ENCODE data around the gene CEACAM20. TPM values are rescaled to one million over a fixed set of nuclear protein-coding genes. Genes with fewer than 3 reads are reported as not detected.

CEACAM20 gene
- total RNA-seq, 2 donors from 2014 or later: not detected

DNA sequence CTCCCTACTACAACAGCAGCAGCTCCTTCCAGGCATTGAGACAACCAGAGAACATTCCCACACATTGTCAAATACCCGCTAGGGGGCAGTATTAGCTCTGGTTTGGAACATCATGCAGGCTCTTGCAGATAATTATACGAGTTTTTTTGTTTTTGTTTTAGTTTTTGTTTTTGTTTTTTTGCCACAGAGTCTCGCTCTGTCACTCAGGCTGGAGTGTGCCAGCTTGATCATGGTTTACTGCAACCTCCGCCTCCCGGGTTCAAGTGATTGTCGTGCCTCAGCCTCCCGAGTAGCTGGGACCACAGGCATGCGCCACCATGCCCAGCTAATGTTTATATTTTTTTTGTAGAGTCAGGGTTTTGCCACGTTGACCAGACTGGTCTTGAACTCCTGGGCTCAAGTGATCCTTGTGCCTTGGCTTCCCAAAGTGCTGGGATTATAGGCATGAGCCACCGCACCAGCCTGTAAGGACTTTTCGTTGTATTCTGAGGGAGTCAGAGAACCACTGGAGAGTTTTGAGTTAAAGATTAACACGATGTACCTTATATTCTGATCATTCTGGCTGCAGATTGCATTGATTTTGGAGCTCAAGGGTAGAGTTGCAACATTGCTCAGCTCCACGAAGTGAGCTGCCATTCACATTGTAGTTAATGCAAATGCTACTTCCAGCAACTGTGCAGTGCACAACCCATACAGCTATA is 41.7 kb upstream of the CEACAM20 start:
- WGBS, 2 experiments (ENCODE audit: insufficient coverage in 1 of 2, insufficient read length in 1 of 2): 63 to 78% methylated on average over 8 to 13 of the region's 13 CpGs
- no peak overlapping the region for H3K27ac ChIP-seq (ENCODE audit: low read depth, low read length)
- Mint-ChIP-seq H3K27ac (no peak overlapping the region), H3K27me3 (ENCODE audit: insufficient read depth) (peaks cover 5% of the 10 kb centered on the region), H3K36me3 (ENCODE audit: low read depth) (no peaks in the 10 kb centered on the region), H3K9me3 (peaks cover 2% of the 10 kb centered on the region), H3K4me1 (peaks cover 24% of the 10 kb centered on the region), H3K4me3 (no peak overlapping the region)
- DNase-seq: peak; percentile 91
- no peak overlapping the region for H3K9ac ChIP-seq (ENCODE audit: extremely low read depth, low read length, poor library complexity, severe bottlenecking)
- no peaks in the 10 kb centered on the region for H3K4me1 ChIP-seq (ENCODE audit: control insufficient read depth, insufficient read depth, low read length)
- TF ChIP-seq, protein P1, sequence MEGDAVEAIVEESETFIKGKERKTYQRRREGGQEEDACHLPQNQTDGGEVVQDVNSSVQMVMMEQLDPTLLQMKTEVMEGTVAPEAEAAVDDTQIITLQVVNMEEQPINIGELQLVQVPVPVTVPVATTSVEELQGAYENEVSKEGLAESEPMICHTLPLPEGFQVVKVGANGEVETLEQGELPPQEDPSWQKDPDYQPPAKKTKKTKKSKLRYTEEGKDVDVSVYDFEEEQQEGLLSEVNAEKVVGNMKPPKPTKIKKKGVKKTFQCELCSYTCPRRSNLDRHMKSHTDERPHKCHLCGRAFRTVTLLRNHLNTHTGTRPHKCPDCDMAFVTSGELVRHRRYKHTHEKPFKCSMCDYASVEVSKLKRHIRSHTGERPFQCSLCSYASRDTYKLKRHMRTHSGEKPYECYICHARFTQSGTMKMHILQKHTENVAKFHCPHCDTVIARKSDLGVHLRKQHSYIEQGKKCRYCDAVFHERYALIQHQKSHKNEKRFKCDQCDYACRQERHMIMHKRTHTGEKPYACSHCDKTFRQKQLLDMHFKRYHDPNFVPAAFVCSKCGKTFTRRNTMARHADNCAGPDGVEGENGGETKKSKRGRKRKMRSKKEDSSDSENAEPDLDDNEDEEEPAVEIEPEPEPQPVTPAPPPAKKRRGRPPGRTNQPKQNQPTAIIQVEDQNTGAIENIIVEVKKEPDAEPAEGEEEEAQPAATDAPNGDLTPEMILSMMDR (conservative IDR thresholded peaks at IDR 0.05): peak; percentile 94
- no peak overlapping the region for H3K4me3 ChIP-seq (ENCODE audit: low read length)
- H3K36me3 ChIP-seq (ENCODE audit: control insufficient read depth, insufficient read depth, low read length): no peaks in the 10 kb centered on the region
- no peaks in the 10 kb centered on the region for H3K9me3 ChIP-seq (ENCODE audit: control insufficient read depth, low read length)
- H3K27me3 ChIP-seq (ENCODE audit: control insufficient read depth, insufficient read depth, low read length, poor library complexity, severe bottlenecking): peaks cover 4% of the 10 kb centered on the region

DNA sequence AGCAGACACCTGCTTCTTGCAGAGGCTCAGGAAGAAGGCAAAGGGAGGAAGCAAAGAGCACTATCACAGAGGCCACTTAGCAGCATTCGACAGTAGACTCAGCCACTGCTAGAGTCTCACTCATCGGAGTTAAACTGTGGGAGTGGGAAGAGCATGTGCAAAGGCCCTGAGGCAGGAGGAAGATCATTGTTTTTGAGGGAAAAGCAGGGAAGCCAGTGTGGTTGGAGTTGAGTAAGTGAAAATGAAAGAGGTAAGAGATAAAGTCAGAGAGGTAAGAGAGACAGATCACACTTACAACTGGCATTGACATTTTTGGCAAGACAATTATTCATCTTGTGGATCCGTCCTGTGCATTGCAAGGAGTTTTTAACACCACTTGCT is 41.1 kb upstream of the CEACAM20 start:
- TF ChIP-seq, protein P1 (conservative IDR thresholded peaks at IDR 0.05): no peak
- no peak for DNase-seq
- Histone ChIP-seq H3K9me3 (ENCODE audit: control insufficient read depth, low read length) (no peaks in the 10 kb centered on the region), H3K4me3 (ENCODE audit: low read length) (no peak overlapping the region), H3K36me3 (ENCODE audit: control insufficient read depth, insufficient read depth, low read length) (no peaks in the 10 kb centered on the region), H3K4me1 (ENCODE audit: control insufficient read depth, insufficient read depth, low read length) (no peaks in the 10 kb centered on the region), H3K27me3 (ENCODE audit: control insufficient read depth, insufficient read depth, low read length, poor library complexity, severe bottlenecking) (peaks cover 4% of the 10 kb centered on the region), H3K9ac (ENCODE audit: extremely low read depth, low read length, poor library complexity, severe bottlenecking) (no peak overlapping the region), H3K27ac (ENCODE audit: low read depth, low read length) (no peak overlapping the region)
- no peaks in the 10 kb centered on the region for H3K36me3 Mint-ChIP-seq (ENCODE audit: low read depth)
- WGBS, 2 experiments (ENCODE audit: insufficient coverage in 1 of 2, insufficient read length in 1 of 2): 60 to 63% methylated on average over 3 of the region's 3 CpGs
- H3K9me3 Mint-ChIP-seq: peaks cover 2% of the 10 kb centered on the region
- H3K27ac Mint-ChIP-seq: no peak overlapping the region
- H3K4me1 Mint-ChIP-seq: peaks cover 24% of the 10 kb centered on the region
- peaks cover 5% of the 10 kb centered on the region for H3K27me3 Mint-ChIP-seq (ENCODE audit: insufficient read depth)
- H3K4me3 Mint-ChIP-seq: no peak overlapping the region

DNA sequence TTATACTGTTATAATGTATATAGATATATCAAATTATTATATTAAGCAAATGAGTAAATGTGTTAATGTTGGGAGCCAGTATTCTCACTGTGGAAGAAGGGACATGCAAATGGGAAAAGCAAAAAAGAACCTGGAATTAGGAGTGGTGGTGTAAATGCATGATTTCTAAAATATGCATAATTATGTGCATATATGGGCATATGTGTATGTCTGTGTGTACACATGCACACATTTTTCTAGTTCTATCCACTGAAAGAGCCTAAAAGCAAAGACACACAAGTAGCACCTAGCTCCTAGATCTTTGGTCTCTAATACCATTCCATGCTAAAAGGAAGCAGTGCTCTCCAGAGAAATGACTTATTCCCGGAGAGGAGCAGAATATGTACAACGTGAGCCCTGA is 38.3 kb upstream of the CEACAM20 start:
- Mint-ChIP-seq H3K36me3 (ENCODE audit: low read depth) (no peaks in the 10 kb centered on the region), H3K27me3 (ENCODE audit: insufficient read depth) (peaks cover 3% of the 10 kb centered on the region), H3K4me3 (no peak overlapping the region), H3K27ac (no peak overlapping the region), H3K9me3 (no peaks in the 10 kb centered on the region), H3K4me1 (peaks cover 4% of the 10 kb centered on the region)
- Histone ChIP-seq H3K27me3 (ENCODE audit: control insufficient read depth, insufficient read depth, low read length, poor library complexity, severe bottlenecking) (peaks cover 4% of the 10 kb centered on the region), H3K36me3 (ENCODE audit: control insufficient read depth, insufficient read depth, low read length) (no peaks in the 10 kb centered on the region), H3K4me3 (ENCODE audit: low read length) (no peak overlapping the region), H3K4me1 (ENCODE audit: control insufficient read depth, insufficient read depth, low read length) (no peaks in the 10 kb centered on the region), H3K9ac (ENCODE audit: extremely low read depth, low read length, poor library complexity, severe bottlenecking) (no peak overlapping the region), H3K9me3 (ENCODE audit: control insufficient read depth, low read length) (no peaks in the 10 kb centered on the region), H3K27ac (ENCODE audit: low read depth, low read length) (no peak overlapping the region)
- TF ChIP-seq, protein P1 (conservative IDR thresholded peaks at IDR 0.05): no peak
- WGBS, 2 experiments (ENCODE audit: insufficient coverage in 1 of 2, insufficient read length in 1 of 2): 85 to 88% methylated on average over 2 of the region's 2 CpGs
- DNase-seq: no peak

Measured in endodermal cell (in vitro differentiated cells).